CMK (cell line): ENCODE measurements around the gene NEK4.

ENCODE experiments used
- DNase-seq: peaks from one replicate; pipeline ENCODE4 v3.0.0-alpha.2; 2010; ENCODE audit warnings: low read depth

NEK4 gene

GRCh38 chr3:52663098-52663497, 107.6 kb downstream of the NEK4 start:
- DNase-seq = no peak

DNA sequence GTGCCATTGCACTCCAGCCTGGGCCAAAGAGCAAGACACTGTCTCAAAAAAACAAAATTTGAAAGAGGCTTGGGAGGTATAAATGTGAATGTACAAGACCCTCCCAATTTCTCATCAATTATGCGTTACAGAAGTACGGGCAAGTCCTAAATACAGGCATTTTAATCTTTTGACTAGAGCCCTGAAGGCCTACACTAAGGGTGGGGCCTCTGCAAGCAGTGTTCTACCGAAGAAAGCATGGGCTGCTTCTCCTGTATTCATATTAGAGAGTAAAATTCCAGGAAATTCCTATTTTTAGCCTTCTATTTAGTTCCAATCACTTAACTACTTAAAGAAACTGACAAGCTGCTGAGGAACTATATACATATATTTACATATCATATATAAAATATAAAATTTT, 110.7 kb downstream of the NEK4 start:
- DNase-seq = no peak
